Measurements from ENCODE around the gene ZNF629.

Gene ZNF629

DNA sequence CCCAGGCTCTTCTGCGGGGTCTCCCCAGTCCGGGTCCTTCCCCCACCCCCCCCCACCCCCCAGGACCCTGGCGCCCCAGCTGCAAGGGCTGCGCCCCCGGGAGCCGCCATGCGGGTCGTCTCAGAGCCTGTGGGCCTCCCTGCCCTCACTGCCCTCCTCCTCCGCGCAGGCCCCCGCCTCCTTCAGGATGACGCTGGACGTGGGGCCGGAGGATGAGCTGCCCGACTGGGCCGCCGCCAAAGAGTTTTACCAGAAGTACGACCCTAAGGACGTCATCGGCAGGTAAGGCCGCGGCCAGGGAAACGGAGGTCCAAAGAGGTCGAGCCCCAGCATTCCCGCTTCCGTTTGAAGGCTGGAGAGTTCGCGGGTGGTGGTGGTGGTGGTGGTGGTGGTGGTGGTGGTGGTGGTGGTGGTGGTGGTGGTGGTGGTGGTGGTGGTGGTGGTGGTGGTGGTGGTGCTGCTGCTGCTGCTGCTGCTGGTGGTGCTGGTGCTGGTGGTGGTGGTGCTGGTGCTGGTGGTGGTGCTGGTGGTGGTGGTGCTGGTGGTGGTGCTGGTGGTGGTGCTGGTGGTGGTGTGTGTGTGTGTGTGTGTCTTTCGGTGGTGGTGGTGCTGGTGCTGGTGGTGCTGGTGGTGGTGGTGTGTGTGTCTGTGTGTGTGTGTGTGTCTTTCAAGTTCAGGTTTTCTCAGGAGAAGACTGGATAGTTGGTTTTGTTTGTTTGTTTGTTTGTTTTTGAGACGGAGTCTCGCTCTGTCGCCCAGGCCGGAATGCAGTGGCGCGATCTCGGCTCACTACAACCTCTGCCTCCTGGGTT, 38.2 kb downstream of the ZNF629 start:
- in situ Hi-C loops (cut with HindIII; ENCODE audit: low sequenced_read_pairs): no loop called here
- peak overlapping the region; percentile 67 for H3K4me3 ChIP-seq (ENCODE audit: low read depth, low read length)
- no peak for DNase-seq (ENCODE audit: low read depth)
- no peak for TF ChIP-seq CTCF (IDR thresholded peaks at IDR 0.05; ENCODE audit: low read depth, low read length, missing control alignments)

- in situ Hi-C loops (cut with HindIII; ENCODE audit: low sequenced_read_pairs): no loop called here
- no peak for TF ChIP-seq CTCF (IDR thresholded peaks at IDR 0.05; ENCODE audit: low read depth, low read length, missing control alignments)
- peak within 1 kb of the TSS; percentile 67 for H3K4me3 ChIP-seq (ENCODE audit: low read depth, low read length)
- DNase-seq (ENCODE audit: low read depth): peak; percentile 97
Observed at GRCh38 chr16:30747799-30748633, 39.0 kb downstream of the ZNF629 start, which contains the start of gene PHKG2. PHKG2 (plus strand) TSS chr16:30748425; CDS start chr16:30748821, 396 bp downstream.

DNA sequence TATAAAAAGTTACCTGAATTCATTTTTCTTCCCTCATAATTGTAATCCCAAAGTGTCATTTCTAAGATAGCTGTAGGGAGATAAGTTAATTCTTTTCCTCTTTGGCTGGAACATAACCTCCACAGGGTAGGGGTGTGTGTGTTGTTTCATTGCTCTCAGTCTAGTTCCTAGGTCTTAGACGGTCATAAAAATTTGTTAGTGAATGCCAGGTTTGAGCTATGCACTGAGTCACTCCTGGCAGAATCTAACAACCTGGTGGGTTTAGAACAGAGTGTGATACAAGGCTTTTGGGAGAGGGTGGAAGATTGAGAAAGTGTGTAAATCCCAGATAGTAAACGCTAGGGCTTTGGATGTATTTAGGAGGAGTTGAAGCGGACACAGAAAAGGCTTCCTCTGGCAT, 39.7 kb downstream of the ZNF629 start:
- peak overlapping the region; percentile 67 for H3K4me3 ChIP-seq (ENCODE audit: low read depth, low read length)
- TF ChIP-seq CTCF (IDR thresholded peaks at IDR 0.05; ENCODE audit: low read depth, low read length, missing control alignments): no peak
- DNase-seq (ENCODE audit: low read depth): no peak
- in situ Hi-C loops (cut with HindIII; ENCODE audit: low sequenced_read_pairs): no loop called here

GRCh38 chr16:30746638-30747175, 40.3 kb downstream of the ZNF629 start:
- no peak for TF ChIP-seq CTCF (IDR thresholded peaks at IDR 0.05; ENCODE audit: low read depth, low read length, missing control alignments)
- in situ Hi-C loops (cut with HindIII; ENCODE audit: low sequenced_read_pairs): no loop called here
- H3K4me3 ChIP-seq (ENCODE audit: low read depth, low read length): no peak overlapping the region
- DNase-seq (ENCODE audit: low read depth): no peak

- no peak for DNase-seq (ENCODE audit: low read depth)
- H3K4me3 ChIP-seq (ENCODE audit: low read depth, low read length): no peak overlapping the region
- in situ Hi-C loops (cut with HindIII; ENCODE audit: low sequenced_read_pairs): no loop called here
- TF ChIP-seq CTCF (IDR thresholded peaks at IDR 0.05; ENCODE audit: low read depth, low read length, missing control alignments): no peak
Observed at GRCh38 chr16:30745082-30745481, 41.9 kb downstream of the ZNF629 start.

- in situ Hi-C loops (cut with HindIII; ENCODE audit: low sequenced_read_pairs): no loop called here
- no peak overlapping the region for H3K4me3 ChIP-seq (ENCODE audit: low read depth, low read length)
- no peak for TF ChIP-seq CTCF (IDR thresholded peaks at IDR 0.05; ENCODE audit: low read depth, low read length, missing control alignments)
- no peak for DNase-seq (ENCODE audit: low read depth)
Observed at GRCh38 chr16:30744183-30744582, 42.8 kb downstream of the ZNF629 start.
